Glutamatergic neuron (in vitro differentiated cells): ENCODE data around the gene FAM118A. TPM values are rescaled to one million over a fixed set of nuclear protein-coding genes. Genes with fewer than 3 reads are reported as not detected.

Experiments used
- DNase-seq: peaks from one replicate; pipeline ENCODE4 v3.0.0; 2022
- H3K27ac Mint-ChIP-seq: one replicate; pipeline ENCODE4 v1.8.0; 2020; ENCODE audit warnings: mild to moderate bottlenecking, mixed read lengths, inconsistent platforms; ENCODE audit not compliant: unreplicated experiment
- H3K27me3 Mint-ChIP-seq: one replicate; pipeline ENCODE4 v1.8.0; 2020; ENCODE audit warnings: mild to moderate bottlenecking, moderate library complexity, mixed read lengths, inconsistent platforms; ENCODE audit not compliant: unreplicated experiment
- H3K36me3 Mint-ChIP-seq: one replicate; pipeline ENCODE4 v1.8.0; 2020; ENCODE audit warnings: mild to moderate bottlenecking, mixed read lengths, inconsistent platforms; ENCODE audit not compliant: unreplicated experiment
- H3K4me1 Mint-ChIP-seq: one replicate; pipeline ENCODE4 v1.8.0; 2020; ENCODE audit warnings: mild to moderate bottlenecking, low read depth, mixed read lengths, inconsistent platforms; ENCODE audit not compliant: unreplicated experiment
- H3K4me3 Mint-ChIP-seq: one replicate; pipeline ENCODE4 v1.8.0; 2020; ENCODE audit warnings: mild to moderate bottlenecking, mixed read lengths, inconsistent platforms; ENCODE audit not compliant: unreplicated experiment
- H3K9me3 Mint-ChIP-seq: one replicate; pipeline ENCODE4 v1.8.0; 2020; ENCODE audit warnings: mild to moderate bottlenecking, moderate library complexity, mixed read lengths, inconsistent platforms; ENCODE audit not compliant: unreplicated experiment
- total RNA-seq: library from RNA; stranded (reverse); fragmentation: NEBNext Ultra II Directional; extraction: Animal tissue kit (Norgen Biotek cat#: 25700); gene quantifications from one replicate; pipeline ENCODE4 v1.2.1, GENCODE V29; 2021; ENCODE audit not compliant: unreplicated experiment
- TF ChIP-seq, protein P1 (sequence below): fragments of 200-600 bp; sonication (generic); IDR thresholded peaks from one replicate; pipeline ENCODE4 v1.5.0; 2021; ENCODE audit not compliant: partially characterized antibody, unreplicated experiment

Gene FAM118A
- total RNA-seq, 1 donor from 2014 or later = 28.0 TPM

DNA sequence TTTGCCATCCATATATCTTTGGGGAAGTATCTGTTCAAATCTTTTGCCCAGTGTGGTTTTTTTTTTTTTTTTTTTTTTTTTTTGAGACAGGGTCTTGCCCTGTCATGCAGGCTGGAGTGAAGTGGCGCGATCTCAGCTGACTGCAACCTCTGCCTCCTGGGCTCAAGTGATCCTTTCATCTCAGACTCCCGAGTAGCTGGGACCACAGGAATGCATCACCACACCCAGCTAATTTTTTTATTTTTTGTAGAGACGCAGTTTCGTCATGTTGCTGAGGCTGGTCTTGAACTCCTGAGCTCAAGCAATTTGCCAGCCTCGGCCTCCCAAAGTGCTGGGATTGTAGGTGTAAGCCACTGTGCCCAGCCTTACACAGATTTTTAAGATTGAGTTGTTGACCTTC lies 4.8 kb upstream of the FAM118A start:
- Mint-ChIP-seq H3K27ac (no peak overlapping the region), H3K4me1 (peaks cover 2% of the 10 kb centered on the region), H3K27me3 (no peaks in the 10 kb centered on the region), H3K9me3 (peaks cover 4% of the 10 kb centered on the region), H3K4me3 (no peak overlapping the region), H3K36me3 (no peaks in the 10 kb centered on the region)
- TF ChIP-seq, protein P1, sequence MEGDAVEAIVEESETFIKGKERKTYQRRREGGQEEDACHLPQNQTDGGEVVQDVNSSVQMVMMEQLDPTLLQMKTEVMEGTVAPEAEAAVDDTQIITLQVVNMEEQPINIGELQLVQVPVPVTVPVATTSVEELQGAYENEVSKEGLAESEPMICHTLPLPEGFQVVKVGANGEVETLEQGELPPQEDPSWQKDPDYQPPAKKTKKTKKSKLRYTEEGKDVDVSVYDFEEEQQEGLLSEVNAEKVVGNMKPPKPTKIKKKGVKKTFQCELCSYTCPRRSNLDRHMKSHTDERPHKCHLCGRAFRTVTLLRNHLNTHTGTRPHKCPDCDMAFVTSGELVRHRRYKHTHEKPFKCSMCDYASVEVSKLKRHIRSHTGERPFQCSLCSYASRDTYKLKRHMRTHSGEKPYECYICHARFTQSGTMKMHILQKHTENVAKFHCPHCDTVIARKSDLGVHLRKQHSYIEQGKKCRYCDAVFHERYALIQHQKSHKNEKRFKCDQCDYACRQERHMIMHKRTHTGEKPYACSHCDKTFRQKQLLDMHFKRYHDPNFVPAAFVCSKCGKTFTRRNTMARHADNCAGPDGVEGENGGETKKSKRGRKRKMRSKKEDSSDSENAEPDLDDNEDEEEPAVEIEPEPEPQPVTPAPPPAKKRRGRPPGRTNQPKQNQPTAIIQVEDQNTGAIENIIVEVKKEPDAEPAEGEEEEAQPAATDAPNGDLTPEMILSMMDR = no peak
- DNase-seq = no peak

DNA sequence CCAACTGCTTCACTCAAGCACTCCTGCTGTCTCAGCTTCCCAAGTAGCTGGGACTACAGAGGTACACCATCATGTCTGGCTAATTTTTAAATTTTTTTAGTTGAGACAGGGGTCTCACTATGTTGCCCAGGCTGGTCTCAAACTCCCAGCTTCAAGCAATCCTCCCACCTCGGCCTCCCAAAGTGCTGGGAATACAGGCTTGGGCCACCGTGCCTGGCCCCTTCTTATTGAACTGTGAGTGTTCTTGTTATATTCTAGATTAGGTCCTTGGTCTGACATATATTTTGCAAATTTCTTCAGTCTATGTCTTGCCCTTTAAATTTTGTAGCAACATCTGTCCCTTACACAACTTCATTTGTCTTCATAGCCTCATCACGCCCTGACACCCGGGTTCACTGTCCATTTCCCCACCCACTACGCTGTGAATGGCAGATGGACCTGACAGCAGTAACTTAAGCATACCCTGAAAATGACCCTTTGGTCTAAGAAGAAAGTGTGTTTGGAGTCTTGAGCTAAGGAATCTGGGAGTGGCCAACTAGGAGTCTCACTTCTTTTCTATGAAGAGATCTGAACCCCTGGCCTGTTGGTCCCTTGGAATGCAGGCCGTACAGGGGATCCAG lies 4.2 kb upstream of the FAM118A start:
- TF ChIP-seq, protein P1 = no peak
- Mint-ChIP-seq H3K4me3 (no peak overlapping the region), H3K9me3 (peaks cover 4% of the 10 kb centered on the region), H3K27me3 (no peaks in the 10 kb centered on the region), H3K4me1 (peaks cover 2% of the 10 kb centered on the region), H3K36me3 (no peaks in the 10 kb centered on the region), H3K27ac (no peak overlapping the region)
- no peak for DNase-seq

DNA sequence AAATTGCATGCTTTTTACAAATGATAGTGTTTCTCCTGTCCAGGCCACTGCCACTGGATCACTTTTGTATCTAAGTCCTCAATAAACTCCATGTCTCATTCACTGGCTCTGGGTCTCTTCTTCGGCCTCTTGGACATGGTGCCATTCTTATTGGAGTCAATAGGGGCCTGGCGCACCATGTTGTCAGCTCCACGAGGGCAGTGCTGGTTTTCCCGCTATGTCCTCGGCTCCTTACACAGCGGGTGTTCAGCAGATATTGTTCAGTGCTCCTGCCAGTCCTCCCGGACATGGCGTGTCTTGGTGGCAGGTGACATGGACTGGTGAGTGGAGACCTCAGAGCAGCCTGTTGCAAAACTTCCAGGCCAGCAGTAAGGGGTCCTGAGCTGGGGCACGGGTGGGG lies 3.6 kb upstream of the FAM118A start:
- peaks cover 9% of the 10 kb centered on the region for H3K9me3 Mint-ChIP-seq

DNA sequence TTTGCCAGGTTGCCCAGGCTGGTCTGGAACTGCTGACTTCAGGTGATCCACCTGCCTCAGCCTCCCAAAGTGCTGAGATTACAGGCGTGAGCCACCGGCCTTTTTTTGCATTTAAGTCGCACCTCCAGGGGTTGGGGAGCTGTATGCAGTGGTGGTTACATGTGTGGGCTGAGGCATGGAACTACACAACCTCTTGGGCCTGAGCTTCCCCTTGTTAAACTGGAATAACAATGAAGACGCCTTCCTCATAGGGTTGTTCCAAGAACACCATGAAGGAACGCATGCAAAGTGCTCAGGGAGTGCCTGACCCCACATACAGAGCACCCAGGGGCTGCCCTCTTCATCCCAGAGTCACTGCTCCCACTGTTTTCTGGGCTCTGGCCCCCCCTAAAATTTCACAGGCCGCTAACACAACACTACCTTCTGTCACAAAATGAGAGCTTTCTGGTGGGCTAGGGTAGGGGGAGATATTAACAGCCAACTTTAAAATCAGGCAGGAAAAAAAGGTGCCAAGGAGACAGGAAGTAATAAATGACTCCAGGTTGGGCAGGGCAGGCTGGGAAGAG lies 1.3 kb upstream of the FAM118A start:
- Mint-ChIP-seq H3K27ac (peak overlapping the region; percentile 54), H3K9me3 (peaks cover 10% of the 10 kb centered on the region), H3K27me3 (peaks cover 3% of the 10 kb centered on the region), H3K36me3 (no peaks in the 10 kb centered on the region), H3K4me3 (peak overlapping the region; percentile 67), H3K4me1 (peaks cover 7% of the 10 kb centered on the region)
- TF ChIP-seq, protein P1 = no peak
- no peak for DNase-seq

More for the DNA sequence above, 3.6 kb upstream of the FAM118A start:
- no peak for DNase-seq
- no peak overlapping the region for H3K4me3 Mint-ChIP-seq
- H3K27ac Mint-ChIP-seq = no peak overlapping the region
- TF ChIP-seq, protein P1 = no peak
- H3K36me3 Mint-ChIP-seq = no peaks in the 10 kb centered on the region
- H3K27me3 Mint-ChIP-seq = peaks cover 3% of the 10 kb centered on the region
- peaks cover 7% of the 10 kb centered on the region for H3K4me1 Mint-ChIP-seq

DNA sequence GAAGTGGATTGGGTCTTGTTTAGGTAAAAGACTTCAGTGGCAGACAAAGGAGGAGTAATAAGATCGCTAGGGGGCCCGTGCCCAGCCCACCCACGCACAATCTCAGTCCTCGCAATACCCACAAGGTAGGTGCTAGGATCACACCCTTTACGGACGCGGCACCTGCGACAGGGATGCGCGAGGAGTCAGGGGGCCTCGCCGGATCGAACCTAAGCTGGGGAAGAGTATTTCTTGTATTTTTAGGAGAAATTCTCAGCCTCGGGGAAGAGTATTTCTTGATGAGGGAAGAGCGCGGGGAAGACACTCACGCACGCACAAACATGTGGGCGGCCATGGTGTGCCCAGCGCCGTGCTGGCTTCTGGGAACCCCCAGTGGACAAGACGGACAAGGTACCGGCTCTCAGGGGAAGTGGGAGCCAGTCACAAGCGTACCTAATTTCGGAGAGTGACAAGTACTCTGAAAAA lies 745 bp upstream of the FAM118A start:
- Mint-ChIP-seq H3K27me3 (peaks cover 3% of the 10 kb centered on the region), H3K9me3 (peaks cover 10% of the 10 kb centered on the region), H3K27ac (peak overlapping the region; percentile 54), H3K4me3 (peak overlapping the region; percentile 67), H3K4me1 (peaks cover 7% of the 10 kb centered on the region), H3K36me3 (no peaks in the 10 kb centered on the region)
- TF ChIP-seq, protein P1 = no peak
- DNase-seq = no peak
